GM12892 (cell line): ENCODE measurements around the gene ABCD4.

Experiments
- DNase-seq: peaks from one replicate; pipeline ENCODE4 v3.0.0; 2011; ENCODE audit not compliant: insufficient read length
- FAIRE-seq: peaks from 2 replicates; lab custom pipeline; 2011; peaks lifted over from hg19 to GRCh38; lab: Jason Lieb, UNC
- POLR2A ChIP-seq: IDR thresholded peaks from 2 replicates; pipeline ENCODE4 v1.6.1; 2011; ENCODE audit warnings: low read depth, low read length, control low read depth
- POLR2AphosphoS5 ChIP-seq: IDR thresholded peaks from 2 replicates; pipeline ENCODE4 v1.6.1; 2011; ENCODE audit warnings: low read depth, low read length, control low read depth
- TAF1 ChIP-seq: IDR thresholded peaks from 2 replicates; pipeline ENCODE4 v1.6.1; 2011; ENCODE audit warnings: low read depth, mild to moderate bottlenecking, control low read depth, low read length, borderline replicate concordance

Gene ABCD4

DNA sequence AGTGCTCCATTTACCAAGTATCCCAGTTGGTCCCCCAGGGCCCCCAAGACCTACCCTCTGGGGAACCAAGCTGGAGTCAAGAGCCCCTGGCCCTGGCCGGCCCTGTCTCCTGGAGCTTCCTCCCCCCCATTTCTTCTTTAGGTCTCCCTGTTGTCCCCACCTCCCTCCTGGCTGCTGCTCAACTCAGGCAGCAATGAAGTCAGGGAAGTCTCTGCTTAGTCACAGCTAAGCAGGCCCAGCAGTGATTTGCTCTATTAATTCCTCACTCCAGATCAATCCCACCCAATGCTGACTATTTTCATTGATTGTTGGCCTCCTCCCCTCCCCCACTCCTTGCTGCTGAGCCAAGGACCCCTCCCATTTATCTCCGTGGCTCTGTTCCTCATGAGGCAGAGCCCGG lies 35.1 kb downstream of the ABCD4 start:
- no peak for DNase-seq
- no peak for FAIRE-seq
- TF ChIP-seq POLR2AphosphoS5, result no peak
- no peak for TF ChIP-seq POLR2A
- TF ChIP-seq TAF1, result no peak

DNA sequence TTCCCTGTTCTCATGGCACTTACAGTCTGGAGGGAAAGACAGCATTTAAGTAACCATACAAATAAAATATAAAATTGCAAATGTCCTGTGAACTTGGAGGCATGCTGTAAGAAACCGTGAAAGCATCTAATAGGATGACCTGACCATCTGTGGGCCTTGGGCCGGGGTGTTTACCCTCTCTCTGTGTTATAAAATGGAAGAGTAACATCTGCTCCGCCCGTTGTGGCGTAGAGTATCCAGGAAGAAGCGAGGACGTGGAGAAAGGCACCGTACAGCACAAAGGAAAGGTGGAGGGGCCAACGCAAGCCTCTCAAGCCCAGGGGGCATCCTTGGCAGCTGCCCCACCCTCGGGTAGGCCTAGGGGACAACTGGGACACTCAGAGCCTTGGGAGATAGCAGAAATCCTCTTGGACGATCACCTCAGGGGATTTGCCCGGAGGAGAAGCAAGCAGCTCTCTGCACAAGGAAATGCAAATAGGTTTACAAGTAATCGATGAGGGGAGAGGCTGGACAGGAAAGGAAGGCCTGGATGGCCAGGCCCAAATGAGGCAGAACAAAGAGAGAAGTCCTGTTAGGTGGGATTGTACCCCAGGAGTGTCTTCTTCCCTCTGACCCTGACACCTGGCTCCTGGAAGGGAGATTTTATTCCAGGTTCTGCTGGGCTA lies 37.3 kb downstream of the ABCD4 start:
- FAIRE-seq, result no peak
- TF ChIP-seq POLR2AphosphoS5 (no peak), TAF1 (no peak), POLR2A (no peak)

DNA sequence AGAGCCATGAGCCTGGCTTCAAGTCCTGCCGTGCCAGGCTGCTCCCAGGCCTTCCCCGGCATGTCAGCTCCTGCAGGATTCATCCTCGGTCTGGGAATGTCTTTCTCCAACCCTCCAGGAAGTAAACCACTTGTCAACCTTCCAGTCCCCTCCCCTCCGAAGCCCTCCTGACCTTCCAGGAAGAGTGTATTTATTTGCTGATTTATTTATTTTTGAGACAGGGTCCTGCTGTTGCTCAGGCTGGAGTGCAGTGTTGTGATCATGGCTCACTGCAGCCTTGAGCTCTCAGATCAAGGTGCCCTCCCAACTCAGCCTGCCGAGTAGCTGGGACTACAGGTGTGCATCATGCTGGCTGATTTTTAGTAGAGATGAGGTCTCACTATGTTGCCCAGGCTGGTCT lies 38.8 kb downstream of the ABCD4 start:
- DNase-seq (no peak), FAIRE-seq (no peak)
- TF ChIP-seq TAF1 (no peak), POLR2AphosphoS5 (no peak), POLR2A (no peak)

More for the DNA sequence above, 37.3 kb downstream of the ABCD4 start:
- DNase-seq, result no peak

DNA sequence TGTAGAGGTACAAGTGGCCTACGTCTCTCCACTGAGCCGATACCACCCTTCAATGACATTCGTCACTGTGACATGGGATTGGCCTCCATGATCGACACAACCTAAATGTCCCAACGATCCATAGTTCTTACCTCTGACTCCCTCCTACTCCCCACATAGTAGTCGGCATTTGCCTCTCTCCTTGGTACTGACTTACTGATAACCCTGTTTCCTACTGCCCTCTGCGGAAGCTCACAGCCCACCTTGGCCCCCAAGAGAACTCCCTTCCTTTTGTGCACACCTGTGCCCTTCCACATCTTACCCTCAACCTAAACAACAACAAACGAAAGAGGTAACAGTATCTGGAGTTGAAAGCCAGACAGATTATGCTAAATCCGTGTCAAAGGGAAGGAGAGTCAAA lies 39.6 kb downstream of the ABCD4 start:
- FAIRE-seq, result no peak
- TF ChIP-seq POLR2AphosphoS5, result no peak
- TF ChIP-seq TAF1, result no peak
- no peak for TF ChIP-seq POLR2A

DNA sequence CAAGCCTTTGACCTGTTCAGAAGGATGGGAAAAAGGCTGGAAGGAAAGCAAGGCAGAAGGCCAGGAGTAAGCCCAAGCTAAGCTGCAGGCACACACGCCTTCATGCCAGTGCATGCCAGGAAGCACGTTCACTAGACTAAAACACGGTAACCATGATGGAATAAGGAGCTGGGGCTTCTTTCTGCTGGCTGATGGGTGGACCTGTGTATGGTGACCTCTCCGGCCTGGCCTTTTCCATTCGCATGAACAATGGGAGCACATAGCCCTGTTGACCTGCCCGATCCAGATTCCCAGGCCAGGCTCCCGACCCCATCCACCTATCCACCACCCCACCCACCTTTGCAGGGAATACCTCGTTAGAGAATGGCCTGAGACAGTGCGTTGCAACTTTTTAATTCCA lies 40.7 kb downstream of the ABCD4 start:
- no peak for FAIRE-seq
- DNase-seq, result no peak
- TF ChIP-seq POLR2A (no peak), TAF1 (no peak), POLR2AphosphoS5 (no peak)

More for the DNA sequence above, 39.6 kb downstream of the ABCD4 start:
- DNase-seq, result no peak

DNA sequence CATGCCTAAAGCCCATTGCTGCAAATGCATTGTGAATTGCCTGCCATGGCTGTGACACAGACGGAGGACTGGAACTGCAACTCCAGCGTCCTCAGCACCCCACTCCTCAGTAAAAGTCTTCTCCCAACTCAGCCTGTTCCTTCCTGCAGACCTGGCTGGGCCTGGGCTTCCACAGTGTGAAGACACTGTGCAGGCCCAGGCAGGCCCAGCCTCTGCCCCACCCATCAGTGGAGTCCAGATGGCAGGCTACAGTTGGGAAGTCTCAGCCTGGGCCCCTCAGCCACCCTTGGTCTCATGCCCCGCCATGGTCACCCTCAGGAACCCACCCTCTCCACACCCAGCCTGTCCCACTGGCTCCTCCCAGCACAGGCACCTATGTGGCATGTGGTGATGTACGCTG lies 41.4 kb downstream of the ABCD4 start:
- FAIRE-seq (no peak), DNase-seq (no peak)
- TF ChIP-seq POLR2A (no peak), TAF1 (no peak), POLR2AphosphoS5 (no peak)

DNA sequence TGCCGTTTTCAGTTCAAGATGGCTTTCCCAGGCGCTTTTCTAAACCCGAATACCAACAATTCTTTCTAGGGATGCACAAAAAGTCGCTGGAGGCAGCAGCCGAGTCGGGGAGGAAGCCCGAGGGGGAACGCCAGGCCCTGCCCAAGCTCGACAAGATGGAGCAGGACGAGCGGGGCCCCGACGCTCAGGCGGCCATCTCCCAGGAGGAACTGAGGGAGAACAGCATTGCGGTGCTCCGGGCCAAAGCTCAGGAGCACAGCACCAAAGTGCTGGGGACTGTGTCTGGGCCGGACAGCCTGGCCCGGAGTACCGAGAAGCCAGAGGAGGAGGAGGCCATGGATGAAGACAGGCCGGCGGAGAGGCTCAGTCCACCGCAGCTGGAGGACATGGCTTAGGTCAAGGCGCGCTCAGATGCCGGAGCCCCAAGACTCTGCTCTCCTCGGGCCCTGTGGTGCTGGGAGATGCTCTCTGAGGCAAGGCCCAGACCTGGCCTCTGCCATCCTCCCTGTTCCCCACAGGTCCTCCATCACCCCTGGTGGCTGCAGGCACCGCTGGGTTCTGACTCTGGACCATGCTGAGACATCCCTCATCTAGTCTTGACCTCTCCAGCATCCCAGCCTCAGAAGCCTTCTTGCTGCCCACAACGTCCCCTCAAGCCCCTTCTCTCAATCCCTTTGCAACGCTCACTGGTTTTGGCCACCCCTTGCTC lies 42.1 kb downstream of the ABCD4 start:
- no peak for TF ChIP-seq POLR2A
- TF ChIP-seq TAF1, result no peak
- no peak for TF ChIP-seq POLR2AphosphoS5
- DNase-seq (no peak), FAIRE-seq (no peak)

DNA sequence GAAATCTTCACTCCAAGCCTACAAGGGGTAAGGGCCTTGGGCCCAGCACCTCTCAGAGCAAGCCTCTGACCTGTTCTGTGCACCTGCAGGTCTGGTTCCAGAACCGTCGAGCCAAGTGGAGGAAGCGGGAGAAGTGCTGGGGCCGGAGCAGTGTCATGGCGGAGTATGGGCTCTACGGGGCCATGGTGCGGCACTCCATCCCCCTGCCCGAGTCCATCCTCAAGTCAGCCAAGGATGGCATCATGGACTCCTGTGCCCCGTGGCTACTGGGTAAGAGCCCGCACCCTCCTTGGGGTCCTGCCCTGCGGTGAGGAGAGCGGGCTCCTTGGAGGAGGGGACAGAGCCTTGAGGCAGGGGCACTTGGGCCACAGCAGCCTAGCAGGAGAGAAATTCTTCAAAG lies 43.2 kb downstream of the ABCD4 start:
- TF ChIP-seq TAF1 (no peak), POLR2A (no peak), POLR2AphosphoS5 (no peak)
- FAIRE-seq (no peak), DNase-seq (no peak)

DNA sequence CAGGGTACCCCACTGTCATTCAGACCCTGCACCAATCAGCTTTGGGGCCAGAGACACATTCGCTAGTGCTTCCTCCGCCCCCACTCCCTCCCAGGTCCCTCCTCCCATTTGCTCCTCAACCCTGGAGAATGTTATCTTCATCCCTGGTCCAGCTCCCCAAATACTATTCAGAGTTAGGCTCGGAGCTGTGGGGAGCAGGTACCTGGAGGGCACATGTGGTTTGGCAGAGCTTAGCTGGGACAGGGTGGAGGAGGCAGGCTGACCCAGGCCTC lies 44.0 kb downstream of the ABCD4 start:
- no peak for FAIRE-seq
- no peak for TF ChIP-seq POLR2AphosphoS5
- no peak for TF ChIP-seq POLR2A
- no peak for TF ChIP-seq TAF1
- DNase-seq, result no peak

DNA sequence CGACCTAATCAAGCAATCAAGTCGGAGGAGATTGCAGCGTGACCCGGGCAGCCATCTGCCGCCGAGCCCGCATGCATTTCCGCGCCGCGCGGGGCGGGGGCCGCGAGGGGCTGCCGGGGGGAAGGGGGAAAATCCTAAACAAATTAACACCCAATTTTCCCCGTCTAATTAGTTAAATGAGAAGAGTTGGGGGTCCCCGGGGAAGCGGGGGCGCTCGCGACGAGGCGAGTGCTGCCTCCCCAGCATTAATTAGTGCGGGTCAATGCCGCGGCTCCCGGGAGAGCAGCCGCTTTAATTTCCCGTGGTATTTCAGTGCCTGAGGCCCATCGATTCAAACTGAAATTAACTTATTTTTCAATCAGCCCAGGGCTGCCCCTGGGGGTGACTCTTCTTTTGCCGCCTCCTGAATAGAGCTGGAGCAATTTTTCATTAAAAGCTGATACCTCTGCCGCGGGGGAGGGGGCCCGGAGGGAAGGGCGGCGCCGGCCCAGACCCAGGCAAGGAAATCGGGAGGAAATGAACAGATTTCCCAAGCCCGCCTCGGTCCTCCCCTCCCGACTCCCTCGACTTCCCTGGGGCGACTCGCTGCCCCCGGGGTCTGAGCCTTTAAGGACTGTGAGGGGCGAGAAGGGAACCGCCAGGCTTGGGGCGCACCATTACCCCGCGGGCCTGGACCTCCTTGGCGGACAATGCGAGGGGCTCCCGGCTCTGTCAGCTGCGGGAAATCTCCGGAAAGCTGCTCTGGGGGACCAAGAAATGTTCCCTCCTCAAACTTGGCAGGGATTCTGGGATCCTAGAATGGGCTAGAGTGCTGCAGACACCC lies 44.6 kb downstream of the ABCD4 start:
- DNase-seq, result no peak
- no peak for FAIRE-seq
- TF ChIP-seq POLR2A (no peak), TAF1 (no peak), POLR2AphosphoS5 (no peak)

DNA sequence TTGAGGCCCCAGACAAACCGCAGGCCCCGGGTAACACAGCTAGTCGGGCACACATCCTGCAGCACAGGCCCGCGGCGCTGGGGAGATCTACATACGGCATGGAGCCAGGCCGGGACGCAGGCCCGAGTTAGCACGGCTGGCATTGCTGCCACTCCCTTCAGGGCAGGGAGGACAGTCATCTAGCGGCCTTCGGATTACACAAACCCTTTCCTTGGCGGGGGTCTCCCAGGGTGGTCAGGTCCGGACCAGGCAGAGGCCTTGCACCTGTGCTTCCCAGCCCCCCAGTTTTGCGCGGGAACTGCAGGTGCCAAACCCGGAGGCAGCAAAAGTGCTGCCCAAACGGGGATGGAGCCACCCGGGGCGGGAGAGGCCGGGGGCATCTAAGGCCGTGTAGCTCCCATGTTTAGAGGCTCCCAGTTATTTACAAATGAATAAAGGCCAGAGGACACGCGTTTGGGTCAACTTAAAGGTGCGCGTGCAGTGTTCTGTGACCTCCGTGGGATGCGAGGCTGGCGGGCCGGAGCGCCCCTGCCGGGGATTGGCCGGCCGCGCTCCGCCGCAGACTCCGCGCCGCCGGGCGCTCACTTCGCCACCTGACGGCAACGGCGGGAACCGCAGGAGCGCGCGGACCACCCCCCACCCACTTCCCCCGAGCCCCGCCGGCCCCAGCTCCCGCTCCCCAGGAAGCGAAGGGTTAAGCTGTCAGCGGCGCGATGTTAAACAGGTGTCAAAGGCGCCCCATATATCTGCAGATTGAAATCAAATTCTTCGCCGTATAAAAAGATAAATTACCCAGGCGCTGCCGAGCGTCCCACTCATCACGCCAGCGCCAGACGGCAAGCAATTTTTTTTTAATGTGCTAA lies 45.4 kb downstream of the ABCD4 start:
- peak; percentile 88 for FAIRE-seq
- DNase-seq, result peak; percentile 82
- TF ChIP-seq TAF1, result no peak
- TF ChIP-seq POLR2A, result no peak
- TF ChIP-seq POLR2AphosphoS5, result no peak
